ENCODE data around the gene SEC23A. TPM values are rescaled to one million over a fixed set of nuclear protein-coding genes. Genes with fewer than 3 reads are reported as not detected.
"Not testable (repeated sequence)": the region's sequence is repeated elsewhere in the genome, so short reads cannot be mapped to it uniquely, and the experiment has no call there.

SEC23A gene
- 100 to 1,000 TPM in 1 of 2 donors, 10 to 100 TPM in 1; 85.1 to 104 TPM for total RNA-seq

DNA sequence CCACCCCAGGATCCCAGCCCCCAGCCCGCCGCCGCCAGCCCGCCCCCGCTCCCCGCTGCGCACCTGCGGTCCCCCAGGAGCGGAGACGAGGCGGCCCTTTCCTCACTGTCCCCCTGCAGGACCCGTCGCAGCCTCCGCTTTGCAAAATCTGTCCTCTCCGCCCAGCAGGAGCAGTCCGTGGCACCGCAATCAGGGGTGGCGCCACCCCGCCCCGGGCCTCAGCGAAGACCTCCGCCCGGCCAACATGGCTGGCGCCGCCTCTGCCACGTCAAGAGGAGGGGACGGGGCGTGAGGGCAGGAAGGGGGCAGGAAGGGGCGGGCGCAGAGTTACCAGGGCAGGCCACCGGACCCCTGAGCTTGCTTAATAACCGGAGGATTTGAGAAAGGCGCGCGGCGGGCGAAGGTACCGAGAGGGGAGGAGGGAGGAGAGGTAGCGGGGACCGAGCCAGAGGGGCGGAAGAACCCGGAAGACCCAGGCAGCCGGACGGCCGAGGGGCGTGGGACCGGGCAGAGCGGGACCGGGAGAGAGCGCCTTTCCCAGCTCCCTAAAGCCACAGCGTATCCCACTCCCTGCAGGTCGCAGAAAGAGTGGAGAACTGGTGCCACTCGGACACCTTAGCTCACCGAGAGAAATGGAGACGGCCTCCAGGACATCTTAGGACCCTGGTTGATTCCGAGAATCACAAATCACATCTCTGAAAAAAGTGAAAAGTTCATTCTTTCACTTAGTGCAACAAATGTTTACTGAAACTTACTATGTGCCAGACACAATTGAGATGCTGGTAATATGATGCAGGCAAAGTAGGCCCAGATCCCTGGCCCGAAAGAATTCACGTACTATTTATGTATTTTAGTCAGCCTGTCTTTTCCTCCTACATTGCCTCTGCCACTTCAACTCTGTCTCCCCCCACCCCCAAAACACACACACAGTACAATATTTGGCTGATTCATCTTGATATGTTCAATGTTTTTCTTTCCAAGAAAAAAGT is at the start of gene SEC23A:
TSS of gene SEC23A (minus strand) at position 267 of the 989 bp plus-strand sequence. CDS start 7,117 bp downstream, outside the sequence.
- Histone ChIP-seq H3K4me1 (peaks cover 0 to 35% of the 10 kb centered on the region in 2 donors), H3K9me3 (no peaks in the 10 kb centered on the region), H3K27ac (peak within 1 kb of the TSS; percentile 97 to 98), H3K4me3 (peak within 1 kb of the TSS; percentile 71 to 95), H3K36me3 (no peaks in the 10 kb centered on the region), H3K27me3 (no peaks in the 10 kb centered on the region)
- DNase-seq (ENCODE audit: low spot score) = peak; percentile 93
- TF ChIP-seq, protein P1, sequence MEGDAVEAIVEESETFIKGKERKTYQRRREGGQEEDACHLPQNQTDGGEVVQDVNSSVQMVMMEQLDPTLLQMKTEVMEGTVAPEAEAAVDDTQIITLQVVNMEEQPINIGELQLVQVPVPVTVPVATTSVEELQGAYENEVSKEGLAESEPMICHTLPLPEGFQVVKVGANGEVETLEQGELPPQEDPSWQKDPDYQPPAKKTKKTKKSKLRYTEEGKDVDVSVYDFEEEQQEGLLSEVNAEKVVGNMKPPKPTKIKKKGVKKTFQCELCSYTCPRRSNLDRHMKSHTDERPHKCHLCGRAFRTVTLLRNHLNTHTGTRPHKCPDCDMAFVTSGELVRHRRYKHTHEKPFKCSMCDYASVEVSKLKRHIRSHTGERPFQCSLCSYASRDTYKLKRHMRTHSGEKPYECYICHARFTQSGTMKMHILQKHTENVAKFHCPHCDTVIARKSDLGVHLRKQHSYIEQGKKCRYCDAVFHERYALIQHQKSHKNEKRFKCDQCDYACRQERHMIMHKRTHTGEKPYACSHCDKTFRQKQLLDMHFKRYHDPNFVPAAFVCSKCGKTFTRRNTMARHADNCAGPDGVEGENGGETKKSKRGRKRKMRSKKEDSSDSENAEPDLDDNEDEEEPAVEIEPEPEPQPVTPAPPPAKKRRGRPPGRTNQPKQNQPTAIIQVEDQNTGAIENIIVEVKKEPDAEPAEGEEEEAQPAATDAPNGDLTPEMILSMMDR (IDR thresholded peaks at IDR 0.05) = peak in 1 of 2 donors; percentile 24

DNA sequence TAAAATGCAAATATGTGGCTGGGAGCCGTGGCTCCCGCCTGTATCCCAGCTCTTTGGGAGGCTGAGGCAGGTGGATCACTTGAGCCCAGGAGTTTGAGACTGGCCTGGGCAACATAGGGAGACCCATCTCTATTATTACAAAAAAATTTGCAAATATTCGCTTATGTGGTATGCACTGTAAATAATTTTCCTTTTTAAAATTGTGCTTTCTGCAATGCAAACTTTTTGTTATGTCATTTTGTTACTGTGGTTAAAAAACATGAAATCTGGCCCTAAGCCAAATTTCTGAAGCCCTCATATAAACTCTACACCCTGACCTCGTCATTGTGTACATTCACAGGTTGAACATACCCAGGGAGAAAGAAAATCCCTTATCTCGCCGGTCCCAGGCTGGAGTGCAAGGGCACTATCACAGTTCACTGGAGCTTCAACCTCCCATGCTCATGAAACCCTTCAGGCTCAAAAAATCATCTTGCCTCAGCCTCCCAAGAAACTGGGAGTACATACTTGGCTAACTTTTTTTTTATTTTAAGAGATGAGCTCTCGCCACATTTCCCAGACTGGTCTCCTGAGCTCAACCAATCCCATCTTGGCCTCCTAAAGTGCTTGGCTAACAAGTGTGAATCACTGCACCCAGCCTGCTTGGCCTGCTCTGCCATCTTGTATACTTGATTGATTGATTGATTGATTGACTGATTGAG is 42.4 kb upstream of the SEC23A start:
- H3K36me3 ChIP-seq = peaks cover 26% of the 10 kb centered on the region
- TF ChIP-seq, protein P1 (IDR thresholded peaks at IDR 0.05) = no peak
- H3K27me3 ChIP-seq = no peaks in the 10 kb centered on the region
- no peaks in the 10 kb centered on the region for H3K9me3 ChIP-seq
- no peak for DNase-seq (ENCODE audit: low spot score)
- H3K4me1 ChIP-seq = no peaks in the 10 kb centered on the region
- H3K4me3 ChIP-seq = no peak overlapping the region
- H3K27ac ChIP-seq = no peak overlapping the region

DNA sequence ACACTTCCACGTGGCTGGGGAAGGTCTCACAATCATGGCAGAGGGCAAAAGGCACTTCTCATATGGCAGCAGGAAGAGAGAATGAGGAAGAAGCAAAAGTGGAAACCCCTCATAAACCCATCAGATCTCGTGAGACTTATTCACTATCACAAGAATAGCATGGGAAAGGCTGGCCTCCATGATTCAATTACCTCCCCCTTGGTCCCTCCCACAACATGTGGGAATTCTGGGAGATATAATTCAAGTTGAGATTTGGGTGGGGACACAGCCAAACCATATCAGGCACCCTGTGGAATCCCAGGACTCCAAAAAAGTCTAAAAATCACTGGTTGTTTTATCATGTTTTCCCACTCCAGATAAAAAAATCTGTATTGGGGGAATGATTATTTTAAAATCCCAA is 40.2 kb upstream of the SEC23A start:
- H3K27ac ChIP-seq; H3K27me3 ChIP-seq; H3K4me3 ChIP-seq; DNase-seq (ENCODE audit: low spot score); H3K36me3 ChIP-seq; H3K9me3 ChIP-seq; H3K4me1 ChIP-seq: not testable (repeated sequence)

DNA sequence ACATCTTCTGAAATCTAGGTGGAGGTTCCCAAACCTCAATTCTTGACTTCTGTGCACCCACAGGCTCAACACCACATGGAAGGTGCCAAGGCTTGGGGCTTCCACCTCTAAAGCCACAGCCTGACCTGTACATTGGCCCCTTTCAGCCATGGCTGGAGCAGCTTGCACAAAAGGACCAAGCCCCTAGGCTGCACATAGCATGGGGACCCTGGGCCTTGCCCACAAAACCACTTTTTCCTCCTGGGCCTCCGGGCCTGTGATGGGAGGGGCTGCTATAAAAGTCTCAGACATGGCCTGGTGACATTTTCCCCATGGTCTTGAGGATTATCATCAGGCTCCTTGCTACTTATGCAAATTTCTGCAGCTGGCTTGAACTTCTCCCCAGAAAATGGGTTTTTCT is 38.6 kb upstream of the SEC23A start:
- H3K4me1 ChIP-seq; H3K27ac ChIP-seq; H3K27me3 ChIP-seq; H3K9me3 ChIP-seq; DNase-seq (ENCODE audit: low spot score); H3K4me3 ChIP-seq: not testable (repeated sequence)
- peaks cover 14% of the 10 kb centered on the region for H3K36me3 ChIP-seq

DNA sequence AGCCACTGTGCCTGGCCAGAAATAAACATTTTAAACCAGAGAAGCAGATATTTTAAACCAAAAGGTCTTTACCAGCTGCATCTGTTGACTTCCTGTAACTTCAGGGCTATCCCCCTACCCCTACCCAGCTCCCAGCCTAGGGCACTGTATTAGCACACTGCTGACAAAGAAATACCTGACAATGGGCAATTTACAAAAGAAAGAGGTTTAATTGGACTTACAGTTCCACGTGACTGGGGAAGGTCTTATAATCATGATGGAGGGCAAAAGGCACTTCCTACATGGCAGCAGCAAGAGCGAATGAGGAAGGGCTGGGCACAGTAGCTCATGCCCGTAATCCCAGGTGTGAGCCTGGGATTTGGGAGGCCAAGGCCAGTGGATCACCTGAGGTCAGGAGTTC is 37.1 kb upstream of the SEC23A start:
- TF ChIP-seq, protein P1 (IDR thresholded peaks at IDR 0.05) = no peak
- Histone ChIP-seq H3K9me3 (no peaks in the 10 kb centered on the region), H3K4me1 (no peaks in the 10 kb centered on the region), H3K4me3 (no peak overlapping the region), H3K27me3 (no peaks in the 10 kb centered on the region), H3K27ac (no peak overlapping the region), H3K36me3 (peaks cover 22% of the 10 kb centered on the region)
- DNase-seq (ENCODE audit: low spot score) = no peak

DNA sequence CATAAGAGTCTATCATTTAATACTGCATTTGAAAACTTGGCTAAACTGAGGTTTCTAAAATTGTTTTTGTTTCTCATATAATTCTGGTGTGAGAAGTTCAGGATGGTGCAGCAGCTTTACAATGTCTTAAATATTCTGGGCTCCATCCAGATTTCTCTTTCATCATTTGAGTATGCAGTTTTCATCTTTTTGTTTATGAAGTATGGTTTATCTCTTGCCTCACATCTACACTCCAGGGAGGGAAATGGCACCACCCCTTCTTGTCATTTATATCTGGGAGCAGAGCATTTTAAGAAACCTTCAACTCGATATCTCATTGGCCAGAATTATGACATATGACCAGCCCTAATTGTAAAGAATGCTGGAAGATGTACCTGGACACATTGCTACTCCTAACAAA is 35.4 kb upstream of the SEC23A start:
- Histone ChIP-seq H3K4me1 (no peaks in the 10 kb centered on the region), H3K36me3 (peaks cover 36% of the 10 kb centered on the region), H3K27me3 (no peaks in the 10 kb centered on the region), H3K9me3 (no peaks in the 10 kb centered on the region), H3K27ac (no peak overlapping the region), H3K4me3 (no peak overlapping the region)
- TF ChIP-seq, protein P1 (IDR thresholded peaks at IDR 0.05) = no peak
- DNase-seq (ENCODE audit: low spot score) = no peak

DNA sequence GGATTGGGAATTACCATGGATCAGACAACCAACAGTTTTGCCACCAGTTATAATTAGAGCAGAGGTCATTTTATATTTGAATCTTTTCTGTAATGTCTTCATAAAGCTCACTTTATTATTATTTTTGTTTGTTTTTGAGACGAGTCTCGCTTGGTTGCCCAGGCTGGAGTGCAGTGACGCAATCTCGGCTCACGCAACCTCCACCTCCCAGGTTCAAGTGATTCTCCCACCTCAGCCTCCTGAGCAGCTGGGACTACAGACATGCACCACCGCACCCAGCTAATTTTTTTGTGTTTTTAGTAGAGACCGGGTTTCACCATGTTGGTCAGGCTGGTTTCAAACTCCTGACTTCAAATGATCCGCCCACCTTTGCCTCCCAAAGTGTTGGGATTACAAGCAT is 34.8 kb upstream of the SEC23A start:
- DNase-seq (ENCODE audit: low spot score); H3K27me3 ChIP-seq; H3K4me3 ChIP-seq; H3K9me3 ChIP-seq; H3K27ac ChIP-seq; H3K4me1 ChIP-seq: not testable (repeated sequence)
- H3K36me3 ChIP-seq = peaks cover 41% of the 10 kb centered on the region

Measured in right atrium auricular region (tissue), 2 donors.